PFSK-1 (cell line): ENCODE measurements around the gene TBCD.

Source experiments
- FOXP2 ChIP-seq: optimal IDR thresholded peaks from 2 replicates; pipeline ENCODE3; 2011; ENCODE audit warnings: borderline replicate concordance, control low read depth, inconsistent platforms; ENCODE audit not compliant: insufficient read depth; ENCODE audit errors: extremely low read length, extremely low read depth
- POLR2AphosphoS5 ChIP-seq: IDR thresholded peaks from 2 replicates; pipeline ENCODE4 v1.6.1; 2012; ENCODE audit warnings: low read depth, mild to moderate bottlenecking, control low read depth, low read length, moderate library complexity
- SIN3A ChIP-seq: IDR thresholded peaks from 2 replicates; pipeline ENCODE4 v1.6.1; 2012; ENCODE audit warnings: mild to moderate bottlenecking, low read length, moderate library complexity, borderline replicate concordance; ENCODE audit not compliant: insufficient read depth
- TAF1 ChIP-seq: IDR thresholded peaks from 2 replicates; pipeline ENCODE4 v1.6.1; 2012; ENCODE audit warnings: low read length, control low read depth, borderline replicate concordance; ENCODE audit not compliant: insufficient read depth
- TF ChIP-seq, protein P1 (sequence below), 2 experiments: IDR thresholded peaks; 2 replicates each; pipeline versions ENCODE4 v1.6.1 to v1.8.0; 2011 to 2012; ENCODE audit warnings: low read depth in 2 of 2, low read length in 2 of 2, control low read depth in 1 of 2, inconsistent platforms in 1 of 2, mild to moderate bottlenecking in 1 of 2, moderate library complexity in 1 of 2; ENCODE audit not compliant: insufficient read depth in 1 of 2

TBCD gene

GRCh38 chr17:82804442-82805191, 52.8 kb downstream of the TBCD start:
- TF ChIP-seq POLR2AphosphoS5 (no peak), FOXP2 (no peak), SIN3A (no peak), TAF1 (no peak)
- TF ChIP-seq, protein P1, sequence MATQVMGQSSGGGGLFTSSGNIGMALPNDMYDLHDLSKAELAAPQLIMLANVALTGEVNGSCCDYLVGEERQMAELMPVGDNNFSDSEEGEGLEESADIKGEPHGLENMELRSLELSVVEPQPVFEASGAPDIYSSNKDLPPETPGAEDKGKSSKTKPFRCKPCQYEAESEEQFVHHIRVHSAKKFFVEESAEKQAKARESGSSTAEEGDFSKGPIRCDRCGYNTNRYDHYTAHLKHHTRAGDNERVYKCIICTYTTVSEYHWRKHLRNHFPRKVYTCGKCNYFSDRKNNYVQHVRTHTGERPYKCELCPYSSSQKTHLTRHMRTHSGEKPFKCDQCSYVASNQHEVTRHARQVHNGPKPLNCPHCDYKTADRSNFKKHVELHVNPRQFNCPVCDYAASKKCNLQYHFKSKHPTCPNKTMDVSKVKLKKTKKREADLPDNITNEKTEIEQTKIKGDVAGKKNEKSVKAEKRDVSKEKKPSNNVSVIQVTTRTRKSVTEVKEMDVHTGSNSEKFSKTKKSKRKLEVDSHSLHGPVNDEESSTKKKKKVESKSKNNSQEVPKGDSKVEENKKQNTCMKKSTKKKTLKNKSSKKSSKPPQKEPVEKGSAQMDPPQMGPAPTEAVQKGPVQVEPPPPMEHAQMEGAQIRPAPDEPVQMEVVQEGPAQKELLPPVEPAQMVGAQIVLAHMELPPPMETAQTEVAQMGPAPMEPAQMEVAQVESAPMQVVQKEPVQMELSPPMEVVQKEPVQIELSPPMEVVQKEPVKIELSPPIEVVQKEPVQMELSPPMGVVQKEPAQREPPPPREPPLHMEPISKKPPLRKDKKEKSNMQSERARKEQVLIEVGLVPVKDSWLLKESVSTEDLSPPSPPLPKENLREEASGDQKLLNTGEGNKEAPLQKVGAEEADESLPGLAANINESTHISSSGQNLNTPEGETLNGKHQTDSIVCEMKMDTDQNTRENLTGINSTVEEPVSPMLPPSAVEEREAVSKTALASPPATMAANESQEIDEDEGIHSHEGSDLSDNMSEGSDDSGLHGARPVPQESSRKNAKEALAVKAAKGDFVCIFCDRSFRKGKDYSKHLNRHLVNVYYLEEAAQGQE (IDR thresholded peaks at IDR 0.05; ENCODE audit: insufficient read depth in 1 of 2, low read depth in 2 of 2, low read length in 2 of 2): no peak

GRCh38 chr17:82805254-82805653, 53.4 kb downstream of the TBCD start:
- TF ChIP-seq SIN3A: no peak
- no peak for TF ChIP-seq TAF1
- TF ChIP-seq, protein P1 (IDR thresholded peaks at IDR 0.05; ENCODE audit: insufficient read depth in 1 of 2, low read depth in 2 of 2, low read length in 2 of 2): no peak

DNA sequence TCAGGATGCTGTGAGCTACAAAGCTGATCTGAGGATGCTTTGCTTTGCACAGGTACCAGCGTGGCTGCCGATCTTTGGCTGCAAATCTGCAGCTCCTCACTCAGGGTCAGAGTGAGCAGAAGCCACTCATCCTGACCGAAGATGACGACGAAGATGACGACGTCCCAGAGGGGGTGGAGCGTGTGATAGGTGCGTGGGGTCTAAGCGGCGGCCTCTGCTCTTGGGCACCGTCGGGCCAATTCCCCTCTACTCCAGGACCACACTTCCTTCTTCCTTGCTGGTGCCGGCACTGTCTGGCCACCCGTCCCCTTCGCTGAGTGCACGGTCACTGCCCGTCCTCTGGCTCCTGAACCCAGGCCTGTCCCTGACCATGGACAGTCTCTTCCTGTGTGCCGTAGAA, 54.0 kb downstream of the TBCD start:
- TF ChIP-seq SIN3A: no peak
- TF ChIP-seq FOXP2: no peak
- TF ChIP-seq TAF1: no peak
- TF ChIP-seq POLR2AphosphoS5: no peak
- TF ChIP-seq, protein P1 (IDR thresholded peaks at IDR 0.05; ENCODE audit: insufficient read depth in 1 of 2, low read depth in 2 of 2, low read length in 2 of 2): no peak

DNA sequence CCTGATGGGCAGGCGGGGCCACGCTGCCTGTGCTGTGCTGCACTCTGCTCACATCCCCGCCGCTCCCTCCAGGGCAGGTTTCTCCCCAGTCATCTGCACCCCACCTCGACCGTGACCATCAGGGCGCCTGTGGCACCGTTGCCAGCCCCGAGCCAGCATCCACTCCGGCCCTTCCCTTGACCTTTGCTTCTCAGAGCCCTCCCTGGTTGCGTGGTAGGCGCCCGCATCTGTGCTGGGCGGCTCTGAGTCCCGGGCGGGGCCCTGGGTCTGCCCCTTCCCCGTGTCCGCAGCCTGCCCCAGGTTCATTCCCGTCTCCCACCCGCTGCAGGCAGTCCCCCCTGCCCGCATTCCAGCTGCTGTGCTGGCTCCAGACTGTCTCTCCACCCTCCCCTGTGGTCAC, 54.8 kb downstream of the TBCD start:
- TF ChIP-seq, protein P1 (IDR thresholded peaks at IDR 0.05; ENCODE audit: insufficient read depth in 1 of 2, low read depth in 2 of 2, low read length in 2 of 2): no peak
- TF ChIP-seq SIN3A (no peak), FOXP2 (no peak), POLR2AphosphoS5 (no peak), TAF1 (no peak)

DNA sequence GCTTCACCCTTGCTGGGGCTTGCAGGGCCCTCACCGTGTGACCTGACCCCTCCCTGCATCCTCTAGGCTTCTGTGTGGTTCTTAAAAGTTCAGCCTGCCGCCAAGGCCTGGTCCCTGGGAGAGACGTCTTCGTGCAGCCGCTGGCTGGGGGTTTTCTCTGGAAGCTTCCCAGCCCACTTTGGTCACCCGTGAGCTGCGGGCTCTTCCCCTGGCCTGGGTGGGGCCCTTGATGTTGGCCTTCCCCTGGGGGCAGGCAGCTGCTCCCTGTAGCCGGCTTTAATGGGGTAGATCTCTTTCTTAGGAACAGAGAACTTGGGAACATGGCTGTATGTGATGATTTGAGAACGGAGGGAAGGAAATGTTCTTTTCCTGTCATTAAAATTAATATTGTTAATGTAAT, 55.2 kb downstream of the TBCD start:
- TF ChIP-seq POLR2AphosphoS5 (no peak), TAF1 (no peak), FOXP2 (no peak), SIN3A (no peak)
- TF ChIP-seq, protein P1 (IDR thresholded peaks at IDR 0.05; ENCODE audit: insufficient read depth in 1 of 2, low read depth in 2 of 2, low read length in 2 of 2): no peak
